Middle frontal gyrus (tissue), 1 donor: ENCODE measurements around the gene BST1.

Source experiments
- DNase-seq: peaks from one replicate; pipeline ENCODE4 v3.0.0-alpha.2; 2015; ENCODE audit warnings: low spot score; ENCODE audit errors: extremely low spot score

The BST1 gene

GRCh38 chr4:15778289-15779241 is 75.7 kb downstream of the BST1 start, which contains the start of gene CD38:
CD38 (plus strand) TSS chr4:15778328; CDS start chr4:15778415, 87 bp downstream.
- DNase-seq = no peak

GRCh38 chr4:15779306-15779705 is 76.4 kb downstream of the BST1 start:
- DNase-seq = peak; percentile 31

GRCh38 chr4:15779809-15780208 is 76.9 kb downstream of the BST1 start:
- DNase-seq = no peak

GRCh38 chr4:15781427-15782095 is 78.7 kb downstream of the BST1 start:
- no peak for DNase-seq
